HG02970 (cell line): Measurements from ENCODE around the gene KCTD15.

Experiments
- ATAC-seq: cut with Tn5 transposase; IDR thresholded peaks from one replicate; pipeline ENCODE4 v1.9.1; 2021; ENCODE audit warnings: mild to moderate bottlenecking, moderate library complexity, moderate number of reproducible peaks; ENCODE audit not compliant: unreplicated experiment, low FRiP score

The KCTD15 gene

GRCh38 chr19:33770107-33770506, 26.6 kb upstream of the KCTD15 start:
- no peak for ATAC-seq

GRCh38 chr19:33771384-33772101, 25.1 kb upstream of the KCTD15 start:
- no peak for ATAC-seq

- ATAC-seq = no peak
These were observed 24.4 kb upstream of the KCTD15 start for GRCh38 chr19:33772102-33772857.

GRCh38 chr19:33772858-33773180, 23.9 kb upstream of the KCTD15 start:
- no peak for ATAC-seq

- ATAC-seq = no peak
These were observed 22.7 kb upstream of the KCTD15 start for GRCh38 chr19:33773704-33774624.

- no peak for ATAC-seq
These were observed 21.9 kb upstream of the KCTD15 start for GRCh38 chr19:33774751-33775150.

GRCh38 chr19:33775731-33776487, 20.8 kb upstream of the KCTD15 start:
- ATAC-seq = no peak

GRCh38 chr19:33777351-33777750, 19.3 kb upstream of the KCTD15 start:
- no peak for ATAC-seq

GRCh38 chr19:33777753-33778088, 18.9 kb upstream of the KCTD15 start:
- no peak for ATAC-seq

- ATAC-seq = peak; percentile 81
These were observed 18.4 kb upstream of the KCTD15 start for GRCh38 chr19:33778089-33778791.

GRCh38 chr19:33779849-33780248, 16.8 kb upstream of the KCTD15 start:
- no peak for ATAC-seq

- ATAC-seq = no peak
These were observed 16.4 kb upstream of the KCTD15 start for GRCh38 chr19:33780251-33780650.

- ATAC-seq = no peak
These were observed 15.9 kb upstream of the KCTD15 start for GRCh38 chr19:33780746-33781145.

GRCh38 chr19:33781415-33781935, 15.2 kb upstream of the KCTD15 start:
- no peak for ATAC-seq

GRCh38 chr19:33781996-33782395, 14.7 kb upstream of the KCTD15 start:
- ATAC-seq = no peak

GRCh38 chr19:33784432-33784831, 12.2 kb upstream of the KCTD15 start:
- no peak for ATAC-seq

GRCh38 chr19:33785795-33786194, 10.9 kb upstream of the KCTD15 start:
- no peak for ATAC-seq

- ATAC-seq = no peak
These were observed 8.0 kb upstream of the KCTD15 start for GRCh38 chr19:33788676-33789075.

- no peak for ATAC-seq
These were observed 7.3 kb upstream of the KCTD15 start for GRCh38 chr19:33789344-33789743.
